Activated T-cell treated with anti-CD3 and anti-CD28 coated beads for 24 hours (primary cell): Measurements from ENCODE around the gene HS3ST1.

Experiments
- DNase-seq: peaks from one replicate; pipeline ENCODE4 v3.0.0-alpha.2; 2020; ENCODE audit warnings: low read depth

HS3ST1 gene

DNA sequence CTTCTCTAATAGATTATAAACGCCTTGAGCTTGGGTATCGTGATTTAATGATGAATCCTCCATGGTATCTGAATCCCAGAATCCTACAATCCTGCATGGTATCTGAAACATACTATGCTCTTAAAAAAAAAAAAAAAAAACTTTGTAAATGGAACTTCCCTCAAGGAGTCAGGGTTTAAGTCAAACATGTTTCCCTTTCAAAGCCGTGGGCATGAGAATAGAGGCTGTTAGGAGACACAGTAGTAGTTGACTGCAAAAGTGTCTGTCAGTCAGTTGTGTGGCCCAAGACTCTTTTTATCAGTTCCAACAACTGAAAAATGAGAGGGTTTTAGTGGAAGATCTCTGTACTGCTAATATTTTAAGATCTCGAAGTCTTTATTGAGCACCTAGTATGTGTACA, 2.4 kb upstream of the HS3ST1 start:
- no peak for DNase-seq

DNA sequence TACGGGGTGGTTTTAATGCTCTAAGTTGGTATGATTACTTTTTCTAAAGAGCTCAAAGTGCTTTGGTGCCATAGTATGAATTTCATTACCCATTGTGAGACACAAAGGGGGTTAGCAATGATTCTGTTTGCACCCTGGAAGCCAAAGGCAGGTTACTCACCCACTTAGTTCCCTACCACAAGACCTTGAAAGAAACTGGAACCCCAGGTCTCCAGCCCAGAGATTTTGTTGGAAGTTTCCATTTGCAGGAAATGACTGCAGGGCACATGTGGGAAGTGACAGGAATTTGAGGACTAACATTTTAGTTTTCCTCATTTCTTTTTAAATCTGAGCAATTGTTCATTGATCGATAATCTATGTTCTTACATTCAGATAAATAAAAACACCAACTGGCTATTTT, 1.8 kb upstream of the HS3ST1 start:
- no peak for DNase-seq

DNA sequence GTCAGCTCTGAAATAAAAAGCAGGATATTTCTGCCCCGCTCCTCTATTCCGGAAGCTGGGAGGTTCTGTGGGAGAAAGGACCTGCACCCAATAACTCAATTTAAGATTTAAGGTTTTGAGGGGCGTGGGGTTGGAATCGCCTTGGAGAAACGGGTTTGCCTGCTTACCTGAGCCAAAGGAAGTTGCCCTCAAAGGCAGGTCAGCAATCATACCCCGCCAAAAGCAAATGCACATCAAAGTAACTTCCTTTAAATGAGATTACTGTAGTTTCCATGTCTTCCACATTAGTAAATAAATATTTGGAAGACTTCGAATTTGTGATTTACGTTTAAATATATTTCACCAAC, 978 bp upstream of the HS3ST1 start:
- no peak for DNase-seq

DNA sequence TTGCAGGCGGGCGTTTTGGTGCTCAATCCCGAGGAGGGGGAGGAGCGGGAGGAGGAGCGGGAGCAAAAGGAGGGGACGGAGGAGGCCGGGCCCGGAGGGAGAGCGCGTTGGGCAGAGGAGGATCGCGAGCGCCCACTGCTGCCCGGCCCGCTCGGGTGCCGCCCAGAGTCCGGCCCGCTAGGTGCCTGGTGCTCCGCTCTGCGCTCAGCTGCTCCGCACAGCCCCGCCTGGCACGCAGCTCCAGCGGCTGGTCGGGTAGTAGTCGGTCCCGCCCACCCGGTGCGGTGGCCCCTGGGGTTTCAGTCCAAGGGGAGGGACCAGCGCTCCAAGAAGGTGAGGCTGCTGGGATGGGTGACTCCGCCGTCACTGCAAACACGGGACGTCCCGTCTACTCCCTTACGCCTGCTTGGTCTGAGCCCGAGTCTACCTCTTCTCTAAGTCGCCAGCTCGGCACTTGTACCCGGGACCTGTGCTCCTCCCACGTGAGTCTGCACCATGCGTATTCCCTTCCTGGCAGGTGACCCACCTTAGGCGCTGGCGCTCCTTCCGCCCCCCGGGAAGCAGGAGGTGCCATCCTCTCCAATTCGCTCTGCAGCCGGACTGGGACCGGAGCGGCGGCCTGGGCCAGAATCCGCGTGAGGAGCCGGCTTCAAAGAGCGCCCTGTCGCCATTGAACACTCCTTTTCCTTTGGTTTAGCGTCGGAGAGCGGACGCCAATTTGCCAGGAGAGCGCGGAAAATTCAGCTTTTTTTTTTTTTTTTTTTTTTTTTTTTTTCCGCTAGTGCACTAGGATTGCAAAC, 405 bp upstream of the HS3ST1 start:
- DNase-seq: no peak

DNA sequence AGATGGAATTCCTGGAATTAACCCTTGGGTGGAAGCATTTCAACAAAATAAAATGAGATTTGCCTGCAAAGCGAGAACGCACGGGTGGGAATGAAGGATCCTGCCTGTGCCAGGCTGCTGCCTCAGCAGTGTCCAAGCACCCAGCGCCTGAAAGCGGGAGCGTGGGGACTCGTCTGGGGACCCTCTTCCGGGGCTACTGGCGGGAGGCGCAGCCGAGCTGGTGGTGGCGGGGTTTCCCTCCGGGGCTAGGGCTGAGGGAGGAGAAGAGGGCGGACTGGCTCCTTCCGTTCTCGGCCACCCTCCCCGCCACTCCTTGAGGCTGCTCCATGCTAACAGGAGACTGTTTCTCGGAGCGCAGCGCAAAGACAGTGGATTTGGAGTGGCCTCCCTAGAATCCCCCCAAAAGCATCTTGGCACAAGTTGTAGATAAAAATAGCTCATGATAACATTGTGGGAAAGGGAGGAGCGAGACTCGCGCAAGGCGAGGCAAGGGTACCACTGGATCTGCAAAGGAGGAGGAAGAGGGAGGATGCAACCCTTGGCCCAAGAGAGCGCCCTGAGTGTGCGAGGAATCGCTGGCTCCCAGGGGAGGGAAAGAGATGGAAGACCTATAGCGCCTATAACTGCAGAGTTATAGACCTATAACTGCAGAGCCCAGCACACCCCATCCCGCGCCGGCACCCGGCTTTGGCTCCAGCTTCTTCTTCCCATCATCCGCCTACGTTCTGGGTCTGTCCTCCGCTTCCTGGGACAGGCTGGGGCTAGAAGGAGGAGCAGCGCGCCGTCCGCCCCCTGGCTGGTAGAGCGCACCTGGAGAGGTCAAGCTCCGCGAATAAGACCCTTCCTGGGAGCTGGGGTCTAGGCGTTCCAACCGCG, 1.3 kb downstream of the HS3ST1 start:
- no peak for DNase-seq

DNA sequence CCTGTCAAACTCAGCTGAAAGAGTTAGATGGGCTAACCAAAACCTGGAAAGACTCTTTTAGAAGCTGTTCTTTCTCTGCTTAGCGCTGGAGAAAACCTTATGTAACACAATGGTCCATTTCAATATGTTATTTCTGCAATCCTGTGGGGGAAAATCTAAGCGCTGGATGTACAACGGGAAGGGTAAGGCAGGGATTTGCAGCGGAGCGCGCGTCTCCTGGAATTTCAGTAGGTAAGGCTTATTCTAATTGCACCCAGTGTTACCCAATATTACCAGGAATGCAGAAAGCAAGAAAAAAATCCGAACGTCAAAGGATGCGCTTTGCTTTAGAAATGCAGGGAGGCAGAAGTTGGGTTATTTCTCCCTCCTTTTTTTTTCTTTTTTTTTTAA, 2.0 kb downstream of the HS3ST1 start:
- DNase-seq: no peak

DNA sequence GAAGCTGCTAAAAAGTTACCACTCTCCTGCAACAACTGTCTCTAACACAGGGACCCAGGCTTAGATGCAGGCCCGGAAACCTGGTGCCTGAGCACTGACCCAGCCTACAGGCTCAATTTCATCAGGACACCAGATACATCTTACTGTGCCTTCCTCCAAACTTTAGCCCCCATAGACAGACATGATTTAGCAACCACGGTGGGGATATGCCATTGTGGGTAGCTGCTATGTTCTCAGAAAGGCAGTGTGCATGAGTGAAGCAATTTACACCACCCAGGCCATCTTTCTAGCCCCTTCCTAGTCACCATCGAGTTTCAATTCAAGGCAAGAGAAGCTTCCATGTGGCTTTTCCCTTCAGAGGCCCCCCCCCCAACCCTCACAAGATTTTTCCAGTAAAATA, 2.7 kb downstream of the HS3ST1 start:
- DNase-seq: no peak

DNA sequence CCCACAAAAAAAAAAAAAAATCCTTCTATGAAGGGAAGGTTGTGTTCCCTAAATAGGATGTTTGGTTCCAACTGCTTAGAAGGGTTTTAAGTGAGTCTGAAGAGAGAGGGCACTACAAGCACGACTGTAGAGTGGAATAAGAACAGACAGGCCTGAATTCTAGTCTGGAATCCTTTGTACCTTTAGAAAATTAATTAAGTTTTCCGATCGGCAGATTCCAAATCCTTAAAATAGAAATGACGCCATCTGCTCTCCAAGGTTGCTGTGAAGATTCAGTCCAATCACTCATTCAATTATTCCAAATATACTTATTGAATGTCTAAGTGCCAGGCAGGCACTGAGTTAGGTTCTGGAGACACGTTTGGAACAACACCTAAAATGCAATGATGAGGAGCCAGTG, 3.8 kb downstream of the HS3ST1 start:
- DNase-seq: no peak

DNA sequence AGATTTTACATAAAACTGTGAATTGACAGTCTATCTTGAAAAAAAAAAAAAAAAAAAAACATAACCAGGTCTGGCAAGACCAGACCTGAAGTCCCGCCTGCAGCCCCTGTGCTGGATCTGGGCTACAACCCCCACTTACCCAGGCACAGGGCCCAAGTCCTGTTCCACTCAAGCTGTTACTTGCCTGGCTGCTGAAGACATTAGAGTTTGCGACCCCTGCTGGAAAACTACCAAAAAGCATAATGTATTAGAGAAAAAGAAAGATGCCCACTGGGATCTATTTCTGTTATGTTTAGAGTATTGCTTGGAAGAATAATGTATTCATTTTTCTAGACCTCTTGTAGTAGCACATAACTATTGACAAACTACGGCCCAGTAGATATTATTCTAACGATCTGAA, 4.7 kb downstream of the HS3ST1 start:
- DNase-seq: no peak

DNA sequence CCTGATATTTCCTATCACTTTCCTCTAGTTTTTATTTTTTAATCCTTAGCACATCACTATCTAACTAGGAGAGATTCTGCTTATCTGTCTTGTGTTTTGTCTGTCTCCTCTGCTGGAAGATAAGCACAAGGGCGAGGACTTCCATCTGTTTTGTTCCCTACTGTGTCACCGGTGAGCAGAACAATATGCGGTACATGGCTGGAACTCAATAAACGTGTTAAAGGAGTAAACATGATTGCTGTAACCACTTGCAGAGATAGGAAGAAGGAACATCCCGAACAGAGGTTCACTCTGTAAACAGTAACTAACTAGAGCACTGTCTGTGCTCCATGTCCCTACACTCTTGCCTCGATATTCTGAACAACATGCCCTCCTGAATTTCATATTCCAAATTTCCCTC, 5.2 kb downstream of the HS3ST1 start:
- no peak for DNase-seq

DNA sequence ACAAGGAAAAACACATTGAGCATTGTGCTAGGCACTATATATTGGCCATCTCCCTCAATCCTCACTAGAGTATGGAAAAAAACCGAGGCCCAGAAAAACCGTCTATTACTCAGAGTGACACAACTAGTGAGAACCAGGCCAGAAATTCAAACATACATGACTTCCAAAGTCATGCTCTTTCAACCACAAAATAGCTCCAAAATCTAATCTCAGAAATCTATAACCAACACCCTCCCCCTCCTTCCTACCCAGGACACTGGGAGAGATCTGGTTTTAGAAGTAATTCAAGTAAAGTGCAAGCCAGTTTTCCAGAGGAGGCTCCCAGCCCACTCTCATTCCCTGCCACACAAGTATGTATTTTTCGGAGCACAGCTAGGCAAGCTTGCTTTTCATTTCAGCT, 7.6 kb downstream of the HS3ST1 start:
- no peak for DNase-seq

DNA sequence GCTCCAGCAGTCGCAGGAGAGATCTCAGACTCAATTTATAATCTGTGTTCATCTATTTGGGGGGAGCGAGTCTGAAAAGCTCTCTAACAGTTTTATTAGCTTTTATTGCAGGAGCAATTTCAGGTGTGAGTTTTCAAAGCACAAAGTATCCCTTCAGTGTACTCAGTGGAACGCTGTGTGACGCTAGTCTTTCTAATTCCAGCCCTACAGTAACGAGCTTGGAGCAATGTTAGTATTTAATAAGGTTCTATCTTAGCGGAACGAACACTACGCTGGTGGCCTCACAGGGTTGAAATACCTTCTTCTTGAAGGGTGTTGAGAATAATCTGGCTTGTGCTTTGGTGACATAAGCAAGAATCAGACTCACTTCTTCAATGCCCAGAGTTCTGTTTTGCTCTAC, 8.4 kb downstream of the HS3ST1 start:
- DNase-seq: no peak

DNA sequence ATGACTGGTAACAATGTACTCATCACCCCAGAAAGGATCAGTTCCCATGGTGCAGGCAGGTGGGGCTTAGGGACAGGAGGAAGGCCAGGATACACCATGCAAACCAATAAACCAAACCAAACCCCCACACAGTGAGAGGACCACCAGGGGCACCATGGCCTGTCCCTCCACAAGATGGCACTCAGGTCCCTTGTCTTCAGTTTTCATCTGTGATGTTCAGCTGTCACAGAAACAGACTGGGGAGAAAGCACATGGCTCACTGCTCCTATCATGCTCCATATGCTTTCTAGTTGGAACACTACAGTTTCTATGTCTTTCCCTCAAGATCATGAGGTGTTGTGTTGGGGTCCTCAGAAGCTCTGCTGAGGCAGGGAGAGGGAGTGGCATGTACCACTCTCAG, 10.1 kb downstream of the HS3ST1 start:
- no peak for DNase-seq

DNA sequence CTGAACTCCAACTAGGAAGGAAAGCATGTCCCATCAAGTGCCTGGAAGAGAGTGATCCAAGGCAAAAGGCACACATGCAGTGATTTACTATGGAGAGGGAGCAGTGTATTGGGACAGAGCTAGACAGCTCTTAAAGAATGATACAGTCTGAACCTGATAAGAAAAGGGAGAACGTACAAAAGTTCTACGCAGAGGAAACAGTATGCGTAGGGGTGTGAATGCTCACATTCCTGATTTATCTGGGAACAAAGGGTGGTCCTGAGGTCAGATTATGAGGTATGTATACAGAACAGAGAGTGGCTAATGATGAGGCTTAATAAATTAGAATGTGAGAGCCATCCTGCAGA, 12.0 kb downstream of the HS3ST1 start:
- no peak for DNase-seq

DNA sequence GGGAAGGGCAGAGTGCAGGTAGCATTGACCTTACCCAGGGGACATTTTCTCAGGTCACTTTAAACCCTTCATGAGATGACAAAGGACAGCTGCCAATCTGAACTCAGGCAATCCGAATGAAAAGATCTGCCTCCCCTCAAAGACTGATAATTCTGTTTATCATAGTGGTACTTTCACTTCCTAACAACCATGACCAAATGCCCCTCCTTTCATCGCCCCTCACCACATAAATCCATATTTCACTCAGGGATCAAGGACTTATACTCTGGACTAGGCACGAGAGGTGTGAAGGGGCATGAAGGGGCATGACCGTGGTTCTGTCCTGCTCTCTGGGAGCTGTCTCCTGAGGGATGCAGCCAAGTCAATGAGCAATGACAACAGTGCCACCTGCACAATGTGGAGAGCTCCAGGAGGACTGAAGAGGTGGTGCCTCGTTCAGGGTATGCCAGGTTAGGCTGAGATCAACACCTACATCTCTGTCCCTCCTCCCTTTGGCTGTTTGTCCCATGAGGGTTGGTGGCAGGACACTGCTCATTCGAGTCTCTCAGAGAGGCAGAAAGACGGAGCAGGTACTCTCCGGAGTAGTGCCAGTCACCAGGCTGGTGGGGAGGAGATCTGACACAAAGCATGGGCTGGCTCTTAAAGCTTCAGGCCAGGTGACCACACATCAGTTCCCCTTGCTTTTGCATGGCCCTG, 12.5 kb downstream of the HS3ST1 start:
- DNase-seq: no peak

DNA sequence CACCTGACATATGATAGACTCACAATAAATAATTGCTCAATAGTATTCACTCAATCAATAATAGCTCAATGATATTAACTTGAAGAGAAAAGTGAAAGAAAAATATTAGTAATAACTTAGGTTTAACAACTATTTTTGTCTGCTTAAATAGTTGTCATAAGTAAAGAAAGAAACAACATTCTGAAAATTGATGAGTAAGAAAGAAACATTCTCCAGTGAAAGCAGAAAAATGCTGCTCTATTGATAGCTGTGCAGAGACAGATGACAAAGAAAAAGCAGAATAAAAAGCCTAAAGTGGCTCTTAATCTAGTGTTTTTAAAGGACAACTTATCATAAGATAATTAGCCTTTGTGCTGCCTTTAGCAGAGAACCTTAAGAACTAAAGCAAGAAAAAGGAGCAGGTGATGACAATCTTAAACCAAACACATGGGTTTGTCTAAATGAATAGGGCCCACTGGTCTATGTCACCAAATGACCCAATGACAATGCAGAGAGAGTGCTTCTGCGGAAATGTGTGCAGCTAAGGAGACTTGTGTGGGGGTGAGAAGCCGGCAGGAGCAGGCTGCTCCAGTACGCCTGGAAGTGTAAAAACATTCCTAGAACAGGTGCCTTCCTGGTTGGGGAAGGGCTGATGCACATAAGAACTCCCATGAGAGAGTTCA, 13.2 kb downstream of the HS3ST1 start:
- no peak for DNase-seq

DNA sequence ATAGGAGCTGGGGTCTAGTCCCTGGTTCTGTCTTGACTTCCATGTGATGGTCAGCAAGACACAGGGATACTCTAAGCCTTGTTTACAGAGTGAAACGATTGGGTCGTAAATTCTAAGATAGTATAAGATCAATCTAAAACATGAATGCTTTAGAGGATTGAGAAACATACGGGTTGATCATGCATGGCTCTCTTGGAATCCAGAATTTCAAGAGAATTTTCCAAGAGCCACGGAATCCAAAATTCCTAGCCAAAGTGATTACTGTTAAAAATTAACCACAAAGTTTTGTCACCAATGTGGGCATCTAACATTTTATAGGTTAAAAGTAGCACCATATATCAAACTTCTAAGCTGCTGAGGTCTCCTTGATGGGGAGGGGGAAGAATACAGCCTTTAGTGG, 16.5 kb downstream of the HS3ST1 start:
- no peak for DNase-seq

DNA sequence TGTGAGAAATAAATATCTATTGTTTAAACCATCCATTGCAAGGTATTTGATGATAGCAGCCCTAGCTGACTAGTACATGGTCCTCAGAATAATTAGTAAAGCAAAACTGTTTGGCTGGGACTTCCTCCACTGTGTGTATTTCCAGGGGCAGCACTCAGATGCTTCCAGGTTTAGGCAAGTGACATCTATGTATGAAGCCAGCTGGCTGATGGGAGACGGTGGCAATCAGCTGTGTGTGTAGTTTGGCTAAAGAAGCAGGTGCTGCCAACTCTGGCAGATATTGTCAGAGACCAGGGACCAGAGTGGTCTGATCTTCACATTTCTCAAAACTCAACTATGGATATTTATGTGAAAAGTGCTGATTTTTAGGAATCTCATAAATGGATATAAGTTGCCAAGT, 19.1 kb downstream of the HS3ST1 start:
- DNase-seq: no peak

DNA sequence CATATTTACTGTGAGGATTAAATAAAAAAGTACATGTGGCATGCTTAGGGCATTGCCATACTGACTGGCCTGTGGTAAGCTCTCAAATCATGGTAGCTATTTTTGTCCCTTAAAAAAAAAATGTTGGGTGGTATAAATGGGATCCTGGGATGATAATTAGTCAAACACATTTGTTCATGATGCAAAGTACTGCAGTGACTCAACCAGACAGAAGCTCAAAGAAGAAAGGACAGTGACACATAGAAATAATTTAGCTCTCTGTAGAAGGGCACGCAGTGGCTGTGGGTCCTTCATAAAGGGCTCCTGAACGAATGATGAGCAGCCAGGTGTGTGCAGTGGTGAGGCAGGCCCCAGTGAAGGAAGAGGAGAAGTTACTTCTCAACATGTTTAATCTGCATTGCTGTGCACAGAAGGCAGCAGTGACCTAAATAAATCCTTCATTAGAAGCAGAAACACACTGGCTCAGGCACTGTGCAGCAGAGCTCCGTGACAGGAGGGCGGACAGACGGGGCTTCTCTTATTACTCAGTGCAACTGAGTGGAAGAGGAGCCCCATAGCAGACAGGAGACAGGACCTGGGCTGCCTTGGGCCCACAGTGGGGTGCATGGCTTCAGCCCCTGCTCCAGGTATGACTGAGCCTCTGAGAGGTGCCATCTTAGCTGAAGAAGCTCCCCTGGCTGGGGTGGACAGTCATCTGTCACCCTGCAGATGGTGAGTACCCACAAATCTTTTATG, 20.3 kb downstream of the HS3ST1 start:
- no peak for DNase-seq

DNA sequence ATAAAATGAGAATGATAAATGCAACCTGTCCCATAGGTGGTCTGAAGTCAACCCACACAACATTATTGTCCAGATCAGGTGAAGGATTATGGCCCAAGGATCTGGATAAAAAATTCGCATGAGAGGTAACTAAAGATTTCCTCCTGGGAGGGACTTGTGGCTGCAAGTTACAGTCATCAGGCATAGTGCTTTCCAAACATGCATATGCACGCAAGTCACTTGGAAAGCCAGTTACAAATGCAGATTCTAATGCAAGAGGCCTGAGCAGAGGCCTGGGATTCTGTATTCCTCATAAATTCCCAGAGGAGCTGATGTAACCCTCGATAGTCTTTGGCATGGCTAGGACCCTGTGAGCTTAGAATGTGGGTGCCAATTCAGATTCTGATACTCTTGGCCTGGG, 21.1 kb downstream of the HS3ST1 start:
- DNase-seq: no peak

DNA sequence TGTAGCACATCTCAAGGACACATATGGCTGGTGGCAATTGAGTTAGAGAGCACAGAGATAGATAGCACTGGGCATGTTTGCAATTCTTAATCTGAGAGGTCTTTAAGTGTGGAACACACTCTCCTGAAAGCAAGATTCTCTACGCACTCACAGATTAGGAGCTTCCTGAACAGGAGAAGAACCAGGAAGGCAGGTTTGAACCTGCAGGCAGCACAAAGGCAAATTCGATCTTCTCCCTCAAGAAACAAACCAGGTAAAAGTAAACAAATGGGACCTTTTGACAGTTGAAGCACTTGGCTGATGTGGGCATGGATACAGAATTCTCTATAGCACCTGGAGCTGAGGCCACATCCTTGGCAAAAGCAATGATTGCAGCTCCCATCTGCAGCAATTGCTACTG, 24.3 kb downstream of the HS3ST1 start:
- no peak for DNase-seq

DNA sequence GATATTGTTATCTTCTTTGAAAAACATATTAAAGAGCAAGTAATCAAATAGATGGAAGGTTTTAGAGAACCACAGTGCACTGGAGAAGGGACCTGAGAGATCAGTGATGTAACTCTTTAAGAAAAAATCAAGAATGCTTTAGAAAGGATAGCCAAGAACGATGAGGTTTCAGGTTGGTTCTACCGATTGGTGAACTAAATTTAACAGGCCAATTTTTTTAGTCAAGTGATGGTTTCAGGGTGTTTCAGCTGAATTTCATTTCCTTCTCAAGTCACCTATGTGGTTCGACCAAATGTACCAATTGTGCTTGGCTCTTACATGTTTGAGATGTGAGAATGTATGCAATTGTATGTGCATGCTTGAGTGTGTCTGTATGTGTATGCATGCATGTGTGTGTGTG, 26.5 kb downstream of the HS3ST1 start:
- no peak for DNase-seq
